DND-41 (cell line): ENCODE measurements around the gene TOM1.

Experiments used
- CTCF ChIP-seq: IDR thresholded peaks from 2 replicates; pipeline ENCODE4 v1.5.1; 2012; ENCODE audit warnings: borderline replicate concordance, low read length, moderate library complexity, mild to moderate bottlenecking; ENCODE audit not compliant: poor library complexity, severe bottlenecking; ENCODE audit errors: extremely low read depth
- EZH2 ChIP-seq: IDR thresholded peaks from 3 replicates; pipeline ENCODE4 v1.6.1; 2012; ENCODE audit warnings: borderline replicate concordance, low read depth, mild to moderate bottlenecking, moderate library complexity, low read length, inconsistent platforms; ENCODE audit not compliant: severe bottlenecking

- TF ChIP-seq CTCF (no peak), EZH2 (no peak)
These were observed 84.0 kb downstream of the TOM1 start for GRCh38 chr22:35383679-35384071.
